H54 (cell line): ENCODE data around the gene CSNK2A3.

Source experiments
- DNase-seq: peaks from one replicate; pipeline ENCODE4 v3.0.0; 2011; ENCODE audit warnings: low spot score, mixed read lengths; ENCODE audit not compliant: insufficient read length
- FAIRE-seq: peaks from 3 replicates; lab custom pipeline; 2011; peaks lifted over from hg19 to GRCh38; lab: Jason Lieb, UNC
- POLR2A ChIP-seq: IDR thresholded peaks from 2 replicates; pipeline ENCODE4 v1.6.1; 2011; ENCODE audit warnings: low read depth, mild to moderate bottlenecking, low read length

Gene CSNK2A3

DNA sequence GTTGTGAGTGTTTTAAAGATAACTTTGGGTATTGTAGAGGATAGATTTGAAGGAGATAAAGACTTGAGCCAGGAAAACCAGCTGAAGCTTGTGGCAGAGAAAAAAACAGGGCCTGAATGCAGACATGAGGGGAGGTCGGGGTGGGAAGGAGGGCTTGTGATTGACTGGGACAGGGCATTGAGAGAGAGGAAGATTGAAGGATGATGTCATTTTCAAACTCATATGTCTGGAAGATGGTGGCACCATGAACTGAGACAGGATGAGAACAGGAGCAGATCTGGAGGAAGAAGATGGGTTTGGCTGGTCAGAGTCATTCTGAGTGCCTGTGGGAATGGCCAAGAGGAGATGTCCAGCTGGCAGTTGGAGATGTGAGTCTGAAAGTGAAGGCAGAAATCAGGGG, 14.7 kb downstream of the CSNK2A3 start:
- FAIRE-seq = no peak
- no peak for TF ChIP-seq POLR2A

DNA sequence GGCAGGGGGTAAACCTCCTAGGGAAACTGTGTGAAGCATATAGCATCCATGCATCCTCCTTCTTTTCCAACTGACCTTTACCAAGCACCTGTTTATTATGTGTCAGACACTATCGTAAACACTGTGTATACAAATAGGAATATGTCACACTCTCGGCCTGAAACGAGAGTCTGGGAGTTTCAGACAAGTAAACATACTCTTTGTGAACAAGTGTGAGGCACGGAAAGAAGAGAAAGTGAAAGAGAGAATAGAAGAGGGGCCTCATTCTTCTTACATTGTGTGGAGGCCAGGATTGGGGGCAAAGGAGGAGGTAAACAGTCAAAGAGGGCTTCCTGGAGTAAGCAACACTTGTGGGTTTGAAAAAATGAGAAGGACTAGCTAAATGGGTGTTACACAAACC, 16.4 kb downstream of the CSNK2A3 start:
- FAIRE-seq = no peak
- TF ChIP-seq POLR2A = no peak
- DNase-seq = no peak

More for the DNA sequence above, 14.7 kb downstream of the CSNK2A3 start:
- DNase-seq = no peak

DNA sequence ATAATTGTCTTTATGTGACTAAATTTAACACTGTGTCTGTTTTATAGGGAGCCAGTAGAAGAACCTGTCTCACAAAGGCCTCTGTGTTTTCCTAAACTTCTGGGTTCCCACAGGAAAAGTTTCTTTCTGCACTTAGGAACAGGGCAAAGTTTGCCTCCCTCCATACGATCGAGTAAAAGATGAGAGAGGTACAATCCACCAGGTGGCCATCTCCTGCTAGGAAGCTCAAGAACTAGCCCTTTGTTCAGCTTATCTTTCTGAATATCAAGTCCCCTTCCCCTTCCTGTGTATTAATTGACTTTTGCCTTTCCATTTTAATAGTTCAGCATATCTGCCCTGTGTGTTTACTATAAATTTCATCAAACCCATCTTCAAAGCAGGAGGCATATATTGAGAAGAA, 18.0 kb downstream of the CSNK2A3 start:
- DNase-seq = no peak
- FAIRE-seq = no peak
- TF ChIP-seq POLR2A = no peak

DNA sequence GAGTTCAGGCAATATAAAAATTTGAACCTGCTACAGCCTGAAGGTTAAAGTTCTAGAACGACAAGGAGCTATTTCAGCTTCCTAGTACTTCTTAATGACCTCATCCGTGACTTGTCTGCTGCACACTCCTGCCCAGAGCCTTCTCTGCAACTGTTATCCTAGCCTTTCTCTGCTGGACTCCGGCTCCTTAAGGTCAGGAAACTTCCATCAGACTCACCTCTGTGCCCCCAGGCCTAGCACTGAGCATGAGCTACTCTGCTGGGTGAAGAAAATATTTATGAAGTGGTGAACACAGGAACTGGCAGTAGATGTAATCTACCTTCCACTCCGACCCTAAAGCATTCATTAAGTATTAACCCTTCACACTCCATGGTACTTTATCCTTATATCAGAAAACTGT, 18.4 kb downstream of the CSNK2A3 start:
- no peak for TF ChIP-seq POLR2A
- FAIRE-seq (no peak), DNase-seq (no peak)

DNA sequence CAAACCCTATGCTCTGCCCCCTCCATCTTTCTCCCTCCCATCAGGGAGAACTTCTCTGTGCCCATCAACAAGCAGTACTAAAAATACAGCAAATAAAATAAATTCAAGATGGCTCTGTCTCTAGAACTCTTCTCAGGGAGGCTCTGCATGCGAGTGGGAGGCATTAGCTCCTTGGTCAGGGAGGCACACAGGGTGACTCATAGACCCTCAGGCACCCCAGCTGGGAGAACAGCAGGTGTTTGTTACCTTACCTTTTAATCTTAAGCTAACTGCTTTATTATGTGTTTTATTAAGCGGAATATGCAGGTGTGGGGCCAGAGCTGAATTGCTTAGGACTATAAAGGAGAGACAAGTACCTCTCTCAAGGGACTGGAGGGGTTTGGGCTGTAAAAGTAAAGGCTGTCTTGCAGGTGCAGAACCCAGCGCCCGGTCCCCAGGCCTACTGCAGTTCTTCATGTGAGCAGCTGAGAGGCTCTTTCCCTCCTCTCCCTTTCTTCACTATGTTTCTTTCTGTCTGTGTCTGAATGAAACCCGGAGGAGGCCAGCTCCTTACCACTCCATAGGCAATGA, 20.8 kb downstream of the CSNK2A3 start:
- FAIRE-seq (no peak), DNase-seq (no peak)
- TF ChIP-seq POLR2A = no peak

DNA sequence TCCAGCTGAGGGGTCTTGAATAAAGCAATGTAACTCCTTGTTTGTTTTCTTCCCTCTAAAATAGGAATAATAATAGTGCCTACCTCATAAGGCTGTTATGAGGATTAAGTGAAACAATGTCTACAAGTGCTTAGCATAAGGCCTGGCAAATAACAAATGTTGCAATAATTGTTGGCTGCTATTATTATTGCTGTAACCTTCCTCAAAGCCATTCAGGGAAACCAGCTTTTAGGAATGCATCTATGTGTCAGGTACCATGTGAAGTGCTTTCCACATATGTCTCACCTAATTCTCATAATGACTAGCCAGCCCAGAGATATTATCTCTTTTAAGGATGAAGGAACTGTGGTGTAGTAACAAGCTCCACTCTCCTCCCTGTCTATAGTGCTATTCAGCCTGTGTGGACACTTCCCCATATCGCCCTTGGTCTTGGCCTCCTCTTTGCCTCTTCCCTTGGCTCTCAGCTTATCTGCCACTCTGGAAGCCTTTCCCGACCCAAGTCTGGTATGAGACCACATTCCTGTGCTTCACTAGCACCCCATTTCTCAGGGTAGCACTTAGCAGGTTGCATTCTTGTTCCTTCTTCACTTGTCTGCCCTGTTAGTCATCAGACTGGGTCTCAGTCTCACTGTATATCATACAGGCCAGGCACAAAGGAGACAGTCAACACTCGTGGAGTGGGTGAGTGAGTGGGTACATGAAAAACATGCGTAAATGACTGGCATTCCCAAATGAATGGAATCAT, 23.8 kb downstream of the CSNK2A3 start:
- DNase-seq (no peak), FAIRE-seq (no peak)
- no peak for TF ChIP-seq POLR2A

DNA sequence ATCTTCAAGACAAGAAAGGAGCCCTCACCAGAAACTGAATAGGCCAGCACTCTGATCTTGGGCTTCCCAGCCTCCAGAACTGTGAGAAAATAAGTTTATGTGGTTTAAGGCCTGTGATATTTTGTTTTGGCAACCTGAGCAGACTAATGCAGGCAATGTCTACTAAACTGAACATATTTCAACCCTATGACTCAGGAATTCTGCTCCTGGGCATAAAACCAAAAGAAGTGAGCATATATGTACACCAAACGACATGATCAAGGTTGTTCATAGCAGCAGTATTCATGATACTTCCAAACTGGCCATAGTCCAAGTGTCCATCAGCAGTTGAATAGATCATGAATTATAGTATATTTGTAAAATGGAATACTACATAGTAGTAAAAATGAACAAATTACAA, 29.0 kb downstream of the CSNK2A3 start:
- no peak for TF ChIP-seq POLR2A
- DNase-seq (no peak), FAIRE-seq (no peak)

DNA sequence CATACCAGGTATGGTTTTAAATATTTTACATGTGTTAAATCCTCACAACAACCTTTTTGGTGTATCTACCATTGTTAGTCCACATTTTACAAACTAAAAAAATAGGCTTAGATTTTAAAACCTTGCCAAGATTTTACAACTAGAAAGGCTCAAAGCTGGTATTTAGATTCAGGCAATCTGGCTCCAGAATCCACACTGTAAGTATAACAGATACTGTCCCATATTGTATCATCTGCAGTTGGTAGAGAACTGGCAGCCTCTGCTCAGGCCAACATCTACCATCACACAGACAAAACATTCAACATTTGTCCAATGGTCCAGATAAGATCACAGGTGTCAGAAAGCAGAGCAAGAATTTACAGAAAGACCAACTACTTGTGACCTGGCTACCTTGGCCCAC, 30.9 kb downstream of the CSNK2A3 start:
- no peak for TF ChIP-seq POLR2A
- DNase-seq (no peak), FAIRE-seq (no peak)

DNA sequence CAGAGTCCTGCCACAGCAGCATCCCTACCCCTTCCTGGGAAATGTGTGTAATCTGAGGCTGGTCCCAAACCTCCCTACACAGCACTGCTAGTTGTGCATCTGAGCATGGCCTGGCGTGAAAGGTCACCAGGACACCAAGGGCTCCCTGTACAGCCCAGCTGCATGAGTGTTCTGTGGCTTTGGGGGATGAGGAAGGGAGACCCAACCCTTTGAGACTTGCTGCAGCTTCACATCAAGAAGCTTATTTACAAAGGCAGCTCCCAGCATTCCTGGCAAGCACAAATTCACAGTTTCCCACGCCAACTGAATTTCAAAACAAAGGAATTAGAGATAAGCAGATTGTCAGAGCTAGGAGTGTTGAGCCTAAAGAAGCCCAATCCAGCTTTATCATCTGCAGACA, 32.2 kb downstream of the CSNK2A3 start:
- TF ChIP-seq POLR2A = no peak
- no peak for FAIRE-seq
- no peak for DNase-seq

DNA sequence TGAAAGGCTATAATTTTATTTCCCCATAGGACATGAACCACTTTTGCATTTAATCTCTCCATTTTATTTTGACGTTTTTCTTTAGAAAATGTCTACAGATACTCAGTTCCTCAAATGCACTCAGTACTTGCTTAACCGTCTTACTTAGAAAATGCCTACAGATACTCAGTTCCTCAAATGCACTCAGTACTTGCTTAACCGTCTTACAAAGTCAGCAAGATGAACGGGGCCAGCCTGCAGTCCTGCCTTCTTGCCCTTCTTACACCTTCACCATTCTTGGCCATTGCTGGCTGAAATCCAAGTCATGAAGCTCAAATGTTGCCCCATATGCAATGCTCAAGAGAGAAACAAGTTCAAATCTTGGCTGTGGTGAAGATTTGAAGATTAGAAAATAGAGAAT, 34.1 kb downstream of the CSNK2A3 start:
- FAIRE-seq = no peak
- no peak for DNase-seq
- TF ChIP-seq POLR2A = no peak

DNA sequence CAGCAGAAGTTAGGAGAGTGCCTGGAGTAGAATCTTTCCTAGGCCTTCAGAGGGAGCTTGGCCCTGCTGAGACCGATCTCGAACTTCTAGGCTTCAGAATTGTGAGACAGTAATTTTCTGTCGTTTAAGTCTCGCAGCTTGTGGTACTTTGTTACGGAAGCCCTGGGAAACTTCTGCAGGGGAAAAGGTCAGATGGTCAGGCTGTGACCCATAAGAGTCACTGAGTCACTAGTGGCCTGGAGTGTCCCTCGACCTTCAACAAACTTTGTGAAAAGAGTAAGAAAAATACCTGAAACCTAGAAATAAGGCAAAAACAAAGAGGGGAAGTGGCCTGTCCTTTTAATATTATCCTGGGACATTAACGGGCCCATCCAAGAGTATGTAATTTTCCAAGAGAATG, 34.6 kb downstream of the CSNK2A3 start:
- no peak for DNase-seq
- FAIRE-seq = no peak
- no peak for TF ChIP-seq POLR2A

DNA sequence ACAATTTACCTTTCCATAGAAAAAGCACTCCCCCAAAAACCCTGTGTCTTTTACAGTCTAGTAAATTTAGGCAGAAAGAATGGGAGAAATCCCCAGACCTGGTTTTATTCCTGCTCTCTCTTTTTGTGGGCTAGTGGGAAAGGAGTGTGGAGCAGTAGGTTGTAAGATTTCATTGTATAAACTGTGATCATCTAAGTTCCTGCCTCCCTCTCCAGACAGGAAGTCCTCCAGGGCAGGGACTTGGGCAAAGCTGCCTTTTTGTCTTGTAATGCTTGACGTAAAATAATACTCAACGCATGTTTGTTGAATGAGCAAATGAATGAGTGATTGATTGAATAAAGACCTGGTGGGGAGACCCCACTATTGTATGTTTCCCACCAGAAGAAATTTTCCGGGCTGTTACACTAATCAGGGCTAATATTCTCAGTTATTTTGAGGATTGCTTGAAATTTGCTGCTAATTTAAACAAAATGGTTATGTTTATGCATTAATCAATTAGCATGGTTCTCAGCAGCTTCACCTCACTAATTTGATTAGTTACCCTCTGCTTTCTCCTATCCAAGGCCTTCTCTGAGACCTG, 36.3 kb downstream of the CSNK2A3 start:
- no peak for FAIRE-seq
- DNase-seq = no peak
- no peak for TF ChIP-seq POLR2A

DNA sequence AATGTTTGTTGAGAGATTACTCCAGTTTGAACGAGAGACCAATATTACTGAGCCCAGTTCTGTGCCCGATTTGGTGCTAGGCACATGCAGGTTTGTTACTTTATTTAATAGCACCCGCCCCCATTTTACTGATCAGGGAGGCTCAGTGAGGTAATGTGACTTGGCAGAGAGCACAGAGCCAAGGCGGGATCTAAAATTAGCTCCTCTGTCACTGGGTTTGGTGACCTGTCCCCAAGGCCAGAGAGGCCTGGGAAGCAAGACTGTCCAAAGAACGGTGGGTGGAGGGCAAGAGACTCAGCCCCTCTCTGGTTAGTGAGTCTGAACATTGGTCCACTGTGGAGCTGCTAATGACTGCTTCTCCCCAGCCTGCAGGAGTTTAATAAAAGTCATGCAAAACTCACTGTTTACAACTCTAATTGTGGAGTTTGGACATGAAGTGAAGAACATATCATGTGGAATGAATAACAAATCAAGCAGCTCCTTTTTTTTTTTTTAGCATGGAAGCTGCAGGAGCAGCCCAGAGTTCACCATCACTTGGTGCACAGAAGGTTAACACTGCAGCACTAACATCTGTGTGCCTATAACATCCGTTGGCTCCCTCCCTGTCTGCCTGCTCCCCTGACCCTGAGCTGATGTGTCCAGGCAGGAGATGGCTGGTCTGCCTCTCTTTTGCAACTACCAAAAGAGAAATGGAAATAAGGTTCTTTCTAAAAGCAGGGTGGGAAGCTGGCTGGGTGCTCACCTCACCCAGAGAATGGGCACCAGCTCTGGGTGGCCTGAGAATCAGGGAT, 39.0 kb downstream of the CSNK2A3 start:
- DNase-seq (no peak), FAIRE-seq (no peak)
- no peak for TF ChIP-seq POLR2A

DNA sequence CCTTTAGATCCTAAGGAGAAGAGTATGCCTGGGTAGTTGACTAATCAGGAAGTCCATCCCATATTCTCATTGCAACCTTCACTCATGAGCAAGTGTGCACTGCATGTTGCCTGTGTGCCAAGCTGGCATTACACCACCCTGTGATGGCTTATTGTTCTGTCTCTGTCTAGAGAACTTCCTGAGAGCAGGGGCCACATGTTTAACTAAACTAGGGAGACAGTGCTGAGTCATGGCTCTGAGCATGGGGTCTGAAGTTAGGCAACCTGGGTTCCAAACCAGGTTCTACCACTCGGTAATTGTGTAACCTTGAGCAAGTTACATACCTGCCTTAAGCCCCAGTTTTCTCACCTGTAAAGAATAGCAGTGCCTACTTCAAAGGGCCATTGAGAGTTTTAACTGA, 39.6 kb downstream of the CSNK2A3 start:
- DNase-seq (peak; percentile 11), FAIRE-seq (no peak)
- TF ChIP-seq POLR2A = no peak
